ENCODE measurements around the gene TPRG1L.

The TPRG1L gene

DNA sequence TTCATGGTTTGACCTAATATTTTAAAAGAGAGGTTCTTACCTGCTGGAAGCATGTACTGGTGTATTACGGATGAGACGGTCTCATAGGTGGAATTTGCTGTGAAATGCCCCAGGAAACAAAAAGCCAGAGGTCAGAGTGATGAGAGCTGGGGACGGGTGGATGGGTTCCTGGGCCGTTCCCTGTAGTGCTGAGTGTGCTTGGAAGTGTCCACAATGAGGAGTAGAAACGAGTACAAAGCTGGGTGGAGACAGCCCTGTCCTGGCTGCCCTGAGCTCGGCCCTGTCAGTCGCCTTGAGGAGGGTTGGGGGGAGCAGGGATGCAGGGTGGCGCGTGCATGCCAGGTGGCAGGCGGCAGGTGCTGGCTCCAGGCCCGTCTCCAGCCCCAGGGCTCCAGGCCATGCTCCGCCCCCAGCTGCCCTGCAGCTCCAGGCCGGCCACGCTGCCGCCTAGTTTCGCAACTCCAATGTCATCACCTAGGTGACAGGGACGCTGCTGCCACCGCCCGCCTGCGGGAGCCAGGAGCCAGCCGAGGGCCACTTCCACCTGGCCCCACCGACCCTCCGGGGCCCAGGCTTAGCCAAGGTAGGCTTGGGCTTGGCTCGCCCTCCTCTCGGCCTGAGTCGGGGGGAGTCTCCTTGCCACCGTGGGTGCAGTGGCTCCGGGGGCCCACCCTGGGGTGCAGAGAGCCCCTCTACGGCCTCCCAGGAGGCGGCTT is 43.9 kb downstream of the TPRG1L start:
- DNase-seq: no peak

DNA sequence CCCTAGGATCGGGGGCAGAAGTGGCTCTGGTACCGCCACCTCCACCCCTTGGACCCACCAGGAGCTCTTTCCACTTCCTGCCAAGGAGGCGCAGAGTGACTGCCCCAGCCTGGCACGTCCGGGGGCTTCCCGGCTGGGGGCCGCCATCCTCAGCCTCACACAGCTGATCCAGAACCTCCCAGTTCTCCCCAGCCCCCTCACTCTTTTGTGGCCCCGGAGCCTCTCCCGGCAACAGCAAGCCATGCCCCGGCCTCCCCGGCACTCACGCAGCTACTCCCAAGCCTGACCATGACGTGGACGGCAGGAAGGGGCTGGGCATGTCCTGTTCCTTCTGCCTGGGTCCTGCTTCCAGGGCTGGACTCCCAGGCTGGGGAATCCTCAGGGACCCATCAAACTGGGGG is 44.6 kb downstream of the TPRG1L start:
- no peak for DNase-seq

DNA sequence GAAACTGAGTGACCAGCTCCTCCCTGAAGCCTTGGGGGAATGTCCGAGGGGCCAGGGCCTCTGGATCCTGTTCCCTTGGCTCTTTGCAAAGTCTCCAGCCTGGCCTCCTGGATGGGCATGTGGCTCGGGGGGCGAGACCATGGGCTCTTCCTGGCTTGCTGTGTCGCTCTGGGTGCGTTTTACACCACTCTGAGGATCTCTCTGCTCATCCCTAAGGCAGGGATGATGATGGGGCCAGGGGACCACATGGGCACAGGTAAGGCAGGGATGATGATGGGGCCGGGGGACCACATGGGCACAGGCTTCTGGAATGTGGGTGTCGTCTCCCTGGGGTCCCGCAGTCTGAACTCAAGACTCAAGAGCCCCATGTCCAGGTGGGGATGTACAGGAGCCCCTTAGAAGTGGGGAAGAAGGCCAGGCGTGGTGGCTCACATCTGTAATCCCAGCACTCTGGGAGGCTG is 45.2 kb downstream of the TPRG1L start:
- no peak for DNase-seq

DNA sequence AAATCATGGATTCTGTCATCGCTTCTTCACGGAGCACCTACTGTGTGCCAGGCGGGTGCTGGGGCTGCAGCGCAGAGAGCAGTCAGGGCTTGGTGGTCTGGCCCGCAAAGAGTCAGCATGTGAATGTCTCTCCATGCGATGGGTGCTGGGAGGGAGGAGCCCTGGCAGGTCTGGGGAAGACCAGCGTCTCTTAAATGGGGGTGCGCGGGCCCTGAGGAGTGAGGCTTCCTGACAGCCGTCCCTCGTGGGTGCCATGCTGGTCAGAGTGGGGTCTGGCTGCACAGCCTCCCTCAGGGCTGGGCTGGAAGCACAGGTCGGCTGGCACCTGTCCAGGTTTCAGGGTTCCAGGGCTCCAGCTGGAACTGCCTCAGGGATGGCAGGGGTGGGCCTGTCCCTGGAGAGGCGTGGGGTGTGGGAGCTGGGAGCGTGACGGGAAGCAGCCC is 46.0 kb downstream of the TPRG1L start:
- DNase-seq: no peak

- DNase-seq: no peak
Observed at GRCh38 chr1:3671371-3672180, 46.8 kb downstream of the TPRG1L start.

GRCh38 chr1:3672231-3672970 is 47.6 kb downstream of the TPRG1L start:
- DNase-seq: no peak

- no peak for DNase-seq
Observed at GRCh38 chr1:3672971-3673361, 48.2 kb downstream of the TPRG1L start.

DNA sequence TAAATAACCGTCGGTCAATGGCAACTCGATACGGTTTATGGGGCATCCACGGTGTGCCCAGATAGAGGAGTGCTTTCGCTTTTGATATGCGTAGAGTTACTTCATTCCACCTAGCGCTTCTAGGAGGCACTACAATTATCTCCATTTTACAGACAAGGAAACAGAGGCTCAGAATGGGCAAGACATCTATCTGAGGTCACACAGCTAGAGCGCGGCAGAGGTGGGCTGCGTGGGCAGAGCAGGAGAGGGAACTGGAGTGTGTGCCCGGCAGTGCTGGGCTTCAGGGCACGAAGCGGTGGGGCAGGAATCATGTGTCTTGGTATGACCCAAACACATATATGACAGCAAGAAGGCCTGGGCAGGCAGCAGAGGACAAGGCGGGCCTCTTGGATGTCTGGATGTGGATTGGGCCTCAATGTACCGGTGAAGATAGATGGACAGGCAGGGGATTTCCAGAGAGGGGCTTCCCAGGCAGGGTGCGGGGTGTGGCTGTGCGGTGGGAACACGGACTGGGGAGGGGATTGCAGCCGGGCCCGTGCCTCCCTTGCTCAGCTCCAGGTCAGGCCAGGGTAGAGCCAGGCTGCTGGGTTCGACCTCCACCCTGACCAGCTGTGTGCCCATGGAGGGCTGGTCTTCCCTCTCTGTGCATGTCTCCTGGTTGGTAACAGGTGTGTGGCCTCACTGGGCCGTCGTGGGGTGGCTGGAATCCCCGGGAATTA is 48.7 kb downstream of the TPRG1L start:
- DNase-seq: no peak

GRCh38 chr1:3674100-3675094 is 49.6 kb downstream of the TPRG1L start:
- DNase-seq: no peak

DNA sequence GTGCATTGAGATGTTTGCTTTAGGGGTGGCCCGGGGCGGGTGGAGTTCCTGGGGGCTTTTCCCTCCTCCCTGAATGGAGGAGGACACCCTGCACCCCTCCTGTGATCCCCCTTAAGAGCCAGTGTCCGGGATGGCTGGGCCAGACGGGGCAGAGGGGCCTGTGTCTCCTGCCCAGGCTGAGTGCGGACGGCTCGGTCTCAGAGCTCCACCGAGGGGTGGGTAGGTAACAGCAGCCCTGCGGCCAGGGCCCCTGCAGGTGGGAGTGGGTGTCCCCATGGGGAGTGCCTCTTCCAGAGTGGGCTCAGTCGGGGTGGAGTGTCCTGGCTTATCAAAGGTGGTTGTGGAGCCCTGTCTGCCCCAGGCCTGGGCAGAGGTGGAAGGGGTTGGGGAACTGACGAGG is 50.6 kb downstream of the TPRG1L start:
- DNase-seq: no peak

GRCh38 chr1:3676581-3677470 is 52.0 kb downstream of the TPRG1L start:
- no peak for DNase-seq

DNA sequence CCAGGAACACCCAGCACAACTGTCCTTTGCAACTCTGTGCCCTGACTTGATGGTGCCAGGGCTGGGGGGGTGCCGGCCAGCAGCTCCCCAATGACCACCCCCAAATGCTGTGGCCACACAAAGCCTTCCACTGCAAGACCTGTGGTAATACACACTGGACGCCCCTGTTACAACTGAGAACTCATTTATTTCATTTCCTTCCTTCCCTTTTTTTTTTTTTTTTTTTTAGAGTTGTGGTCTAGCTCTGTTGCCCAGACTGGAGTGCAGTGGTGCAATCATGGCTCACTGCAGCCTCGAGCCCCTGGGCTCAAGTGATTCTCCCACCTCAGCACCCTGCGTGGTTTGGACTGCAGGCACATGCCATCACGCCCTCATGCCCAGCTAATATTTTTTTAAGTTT is 52.7 kb downstream of the TPRG1L start:
- no peak for DNase-seq

- no peak for DNase-seq
Observed at GRCh38 chr1:3678361-3679097, 53.7 kb downstream of the TPRG1L start.

DNA sequence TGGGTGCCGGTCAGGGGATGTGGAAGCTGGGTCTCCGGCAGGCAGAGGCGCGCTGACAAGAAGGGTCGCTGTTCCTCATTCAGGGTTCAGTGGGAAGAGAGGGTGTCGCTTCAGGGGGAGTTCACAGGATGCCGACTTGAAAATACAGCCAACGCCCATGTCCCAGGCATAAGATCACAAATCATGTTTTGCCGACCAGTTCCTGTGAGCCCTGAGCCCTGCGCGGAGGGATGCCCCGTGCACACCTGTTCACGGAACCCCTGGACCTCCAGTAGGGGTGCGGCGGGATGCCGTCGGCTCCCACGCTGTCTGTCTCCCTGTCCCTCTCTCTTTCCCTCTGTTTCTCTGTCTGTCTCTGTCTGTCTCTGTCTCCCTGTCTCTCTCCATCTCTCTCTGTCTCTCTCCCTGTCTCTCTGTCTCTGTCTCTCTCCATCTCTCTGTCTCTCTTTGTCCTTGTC is 54.3 kb downstream of the TPRG1L start:
- DNase-seq: no peak
